Measurements from ENCODE around the gene NR2F1-AS1.
"Not testable (repeated sequence)": the region's sequence is repeated elsewhere in the genome, so short reads cannot be mapped to it uniquely, and the experiment has no call there.

NR2F1-AS1 gene

GRCh38 chr5:93517828-93518227 is 63.2 kb downstream of the NR2F1-AS1 start:
- DNase-seq (ENCODE audit: low spot score) = no peak

DNA sequence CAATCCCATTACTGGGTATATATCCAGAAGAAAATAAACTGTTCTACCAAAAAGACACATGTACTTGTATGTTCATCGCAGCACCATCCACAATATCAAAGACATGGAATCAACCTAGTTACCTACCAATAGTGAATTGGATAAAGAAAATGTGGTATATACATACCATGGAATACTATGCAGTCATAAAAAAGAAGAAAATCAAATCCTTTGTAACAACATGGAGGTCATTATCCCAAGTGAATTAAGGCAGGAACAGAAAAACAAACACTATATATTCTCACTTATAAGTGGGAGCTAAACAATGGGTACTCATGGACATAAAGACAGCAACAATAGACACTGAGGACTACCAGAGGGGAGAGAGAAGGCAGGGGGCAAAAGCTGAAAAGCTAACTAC is 67.7 kb downstream of the NR2F1-AS1 start:
- DNase-seq (ENCODE audit: low spot score) = no peak

DNA sequence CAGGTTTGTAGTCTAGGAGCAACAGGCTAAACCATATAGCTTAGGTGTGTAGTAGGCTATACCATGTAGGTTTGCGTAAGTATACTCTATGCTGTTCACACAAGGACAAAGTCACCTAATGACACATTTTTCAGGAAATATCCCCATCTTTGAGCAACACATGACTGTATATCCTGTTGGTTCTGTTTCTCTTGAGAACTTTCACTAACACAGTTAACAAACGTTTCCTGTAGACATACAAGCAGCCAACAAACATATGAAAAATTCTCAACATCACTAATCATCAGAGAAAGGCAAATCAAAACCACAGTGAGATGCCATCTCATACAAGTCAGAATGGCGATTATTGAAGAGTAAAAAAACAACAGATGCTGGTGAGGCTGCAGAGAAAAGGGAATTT is 68.2 kb downstream of the NR2F1-AS1 start:
- no peak for DNase-seq (ENCODE audit: low spot score)

GRCh38 chr5:93511445-93511844 is 69.6 kb downstream of the NR2F1-AS1 start:
- no peak for DNase-seq (ENCODE audit: low spot score)

DNA sequence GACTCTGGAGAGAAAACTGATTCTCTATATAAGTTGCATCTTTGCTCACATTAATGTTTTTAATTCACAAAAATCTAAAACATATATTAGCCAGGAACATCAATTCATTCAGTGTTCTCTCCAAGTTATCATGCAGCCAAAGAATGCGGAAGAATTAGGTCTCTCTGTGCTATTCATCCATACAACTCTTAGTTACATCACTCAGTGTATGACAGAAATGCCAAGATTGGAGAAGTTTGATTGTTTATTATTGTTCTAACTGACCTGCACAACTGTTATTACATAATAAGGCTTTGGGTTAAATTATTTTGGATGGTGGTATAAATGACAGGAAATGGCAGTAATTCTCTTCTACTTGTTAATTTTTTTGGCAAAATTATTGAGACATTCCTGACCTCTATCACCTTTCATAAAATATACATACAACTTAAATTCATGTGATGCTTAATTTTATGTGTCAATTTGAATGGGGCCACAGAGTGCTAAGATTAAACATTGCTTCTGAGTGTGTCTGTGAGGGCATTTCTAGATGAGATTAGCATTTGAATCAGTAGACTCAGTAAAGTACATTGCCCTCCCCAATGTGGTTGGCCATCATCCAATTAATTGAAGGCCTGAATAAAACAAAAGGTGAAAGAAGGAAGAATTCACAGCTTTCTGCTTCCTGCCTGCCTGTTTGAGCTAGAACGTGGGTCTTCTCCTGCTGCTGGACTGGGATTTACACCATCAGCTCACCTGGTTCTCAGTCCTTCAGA is 70.2 kb downstream of the NR2F1-AS1 start:
- peak; percentile 8 for DNase-seq (ENCODE audit: low spot score)

DNA sequence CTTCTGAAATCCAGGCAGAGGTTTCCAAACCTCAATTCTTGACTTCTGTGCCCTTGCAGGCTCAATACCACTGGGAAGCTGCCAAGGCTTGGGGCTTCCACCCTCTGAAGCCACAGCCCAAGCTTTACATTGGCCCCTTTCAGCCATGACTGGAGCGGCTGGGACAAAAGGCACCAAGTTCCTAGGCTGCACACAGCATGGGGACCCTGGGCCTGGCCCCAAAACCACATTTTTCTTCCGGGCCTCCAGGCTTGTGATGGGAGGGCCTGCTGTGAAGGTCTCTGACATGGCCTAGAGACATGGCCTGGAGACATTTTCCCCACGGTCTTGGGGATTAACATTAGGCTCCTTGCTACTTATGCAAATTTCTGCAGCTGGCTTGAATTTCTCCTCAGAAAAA is 75.5 kb downstream of the NR2F1-AS1 start:
- not testable (repeated sequence) for DNase-seq (ENCODE audit: low spot score)

DNA sequence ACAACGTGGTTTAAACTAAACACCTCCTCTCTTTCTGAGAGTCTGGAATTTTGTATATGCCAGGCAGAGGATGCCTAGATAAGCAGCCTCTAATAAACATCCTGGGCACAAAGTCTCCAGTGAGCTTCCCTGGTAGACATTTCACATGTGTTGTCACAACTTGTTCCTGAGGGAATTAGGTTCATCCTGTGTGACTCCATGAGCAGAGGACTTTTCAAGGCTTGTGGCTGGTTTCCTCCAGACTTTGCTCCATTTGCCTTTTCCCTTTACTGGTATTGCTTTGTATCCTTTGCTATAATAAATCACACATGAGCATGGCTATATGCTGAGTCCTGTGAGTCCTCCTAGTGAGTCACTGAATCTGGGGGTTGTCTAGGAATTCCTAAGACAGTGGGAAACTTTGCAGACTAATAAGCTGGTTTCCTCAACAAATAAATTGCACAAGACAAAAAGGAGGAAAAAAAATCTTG is 77.4 kb downstream of the NR2F1-AS1 start:
- no peak for DNase-seq (ENCODE audit: low spot score)

DNA sequence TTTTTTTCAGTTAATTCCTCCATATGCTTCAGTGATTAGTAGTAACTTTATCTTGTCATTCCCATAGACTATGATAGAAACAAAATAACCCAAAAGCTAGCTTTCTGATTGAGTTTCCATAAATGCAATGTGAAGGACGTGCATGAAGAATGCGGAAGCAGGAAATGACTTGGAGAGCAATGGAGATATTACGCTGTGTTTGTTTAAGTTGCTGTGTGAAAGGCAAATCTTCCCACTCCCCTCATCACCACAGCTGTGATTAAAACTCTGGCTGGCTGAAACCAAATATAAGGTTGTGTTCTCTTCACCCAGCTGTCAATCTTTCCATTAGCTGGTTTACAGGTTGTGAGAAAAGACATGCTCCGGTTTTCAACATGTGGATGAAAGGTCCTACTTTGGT is 83.9 kb downstream of the NR2F1-AS1 start:
- DNase-seq (ENCODE audit: low spot score) = no peak

GRCh38 chr5:93479982-93480509 is 101.0 kb downstream of the NR2F1-AS1 start:
- no peak for DNase-seq (ENCODE audit: low spot score)

DNA sequence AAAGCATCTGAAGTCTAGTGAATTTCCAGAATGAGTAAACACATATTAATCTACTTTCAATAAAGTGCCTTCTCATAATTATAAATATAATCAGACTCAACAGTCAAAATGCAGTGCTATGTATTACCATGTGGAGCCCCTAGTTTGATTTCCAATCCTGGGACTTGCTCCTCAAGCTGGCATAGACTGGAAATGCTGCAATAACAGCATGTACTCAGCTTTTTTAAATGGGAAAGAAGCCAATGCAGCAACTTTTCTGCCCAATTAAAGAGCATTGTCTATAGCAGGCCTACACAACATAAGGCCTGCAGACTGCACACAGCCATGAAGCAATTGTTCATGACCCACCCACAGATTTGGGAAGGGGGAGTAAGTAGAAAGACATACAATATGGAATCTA is 103.2 kb downstream of the NR2F1-AS1 start:
- DNase-seq (ENCODE audit: low spot score) = no peak

DNA sequence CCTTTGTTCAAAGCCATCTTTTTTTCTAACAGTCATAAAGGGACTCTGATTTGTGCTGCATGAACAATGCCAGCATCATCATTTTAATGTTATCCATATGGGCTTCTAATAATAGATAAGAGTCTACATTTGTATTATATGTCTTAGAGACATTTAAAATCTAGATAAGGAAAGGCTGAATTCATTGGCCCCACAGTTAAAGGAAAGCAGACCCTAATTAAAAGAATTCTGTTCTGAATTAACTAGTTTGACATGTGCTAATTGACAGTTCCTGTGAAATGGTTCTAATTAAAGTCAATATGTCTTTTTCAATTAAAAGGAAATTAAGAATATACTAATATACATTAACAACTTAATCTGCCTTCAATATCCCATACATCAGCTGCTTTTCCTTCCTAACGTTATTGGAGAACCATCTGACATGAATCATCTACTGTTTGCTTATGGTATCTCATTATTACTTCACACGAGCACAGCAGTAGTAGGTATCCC is 104.7 kb downstream of the NR2F1-AS1 start:
- no peak for DNase-seq (ENCODE audit: low spot score)

- no peak for DNase-seq (ENCODE audit: low spot score)
Measured at GRCh38 chr5:93462916-93463315, 118.1 kb downstream of the NR2F1-AS1 start.

GRCh38 chr5:93461756-93462155 is 119.3 kb downstream of the NR2F1-AS1 start:
- no peak for DNase-seq (ENCODE audit: low spot score)

- DNase-seq (ENCODE audit: low spot score) = no peak
Measured at GRCh38 chr5:93460286-93460685, 120.7 kb downstream of the NR2F1-AS1 start.

DNA sequence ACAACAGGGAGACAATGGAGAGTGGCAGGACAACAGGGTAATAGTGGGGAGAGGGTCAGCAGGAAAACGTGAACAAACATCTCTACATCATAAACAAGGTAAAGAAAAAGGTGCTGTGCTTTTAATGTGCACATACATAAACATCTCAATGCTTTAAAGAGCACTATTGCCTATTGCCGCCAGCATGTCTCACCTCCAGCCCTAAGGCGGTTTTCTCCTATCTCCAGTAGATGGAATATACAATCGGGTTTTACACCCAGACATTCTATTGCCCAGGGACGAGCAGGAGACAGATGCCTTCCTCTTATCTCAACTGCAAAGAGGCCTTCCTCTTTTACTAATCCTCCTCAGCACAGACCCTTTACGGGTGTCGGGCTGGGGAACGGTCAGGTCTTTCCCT is 124.2 kb downstream of the NR2F1-AS1 start:
- not testable (repeated sequence) for DNase-seq (ENCODE audit: low spot score)

DNA sequence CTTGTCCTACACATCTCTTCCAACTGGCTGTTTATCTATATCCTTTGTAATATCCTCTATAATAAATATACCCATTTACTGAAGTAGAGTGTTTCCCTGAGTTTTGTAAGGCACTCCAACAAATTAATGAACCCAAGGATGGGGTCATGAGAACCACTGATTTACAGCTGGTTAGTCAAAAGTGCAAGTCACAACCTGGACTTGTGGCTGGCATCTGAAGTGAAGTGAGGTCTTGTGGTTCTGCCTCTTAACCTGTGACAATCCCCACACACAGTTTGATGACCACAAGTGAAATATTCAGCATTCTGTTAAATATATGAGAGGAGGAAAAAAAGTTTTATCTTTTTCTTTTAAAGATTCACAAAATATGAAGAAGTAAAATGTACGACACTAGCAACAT is 126.1 kb downstream of the NR2F1-AS1 start:
- DNase-seq (ENCODE audit: low spot score) = no peak

- no peak for DNase-seq (ENCODE audit: low spot score)
Measured at GRCh38 chr5:93452255-93452654, 128.8 kb downstream of the NR2F1-AS1 start.

DNA sequence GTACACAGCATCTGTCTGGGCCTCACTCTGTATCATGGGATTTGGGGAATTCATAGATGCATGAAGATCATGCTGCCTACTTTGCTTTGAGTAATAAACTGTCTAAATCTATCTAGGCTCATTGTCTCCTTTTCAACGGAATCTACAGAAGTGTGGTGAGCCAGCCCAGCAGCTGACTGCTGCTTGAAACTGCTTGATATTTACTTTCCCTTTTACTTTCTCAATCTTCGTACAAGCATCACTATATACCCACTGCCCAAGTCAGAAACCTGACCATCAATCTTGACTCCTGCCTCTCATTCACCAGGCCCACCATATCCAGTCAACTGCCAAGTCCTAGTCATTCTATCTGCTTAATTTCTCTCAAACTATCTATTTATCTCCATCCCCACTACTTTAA is 142.9 kb downstream of the NR2F1-AS1 start:
- no peak for DNase-seq (ENCODE audit: low spot score)

DNA sequence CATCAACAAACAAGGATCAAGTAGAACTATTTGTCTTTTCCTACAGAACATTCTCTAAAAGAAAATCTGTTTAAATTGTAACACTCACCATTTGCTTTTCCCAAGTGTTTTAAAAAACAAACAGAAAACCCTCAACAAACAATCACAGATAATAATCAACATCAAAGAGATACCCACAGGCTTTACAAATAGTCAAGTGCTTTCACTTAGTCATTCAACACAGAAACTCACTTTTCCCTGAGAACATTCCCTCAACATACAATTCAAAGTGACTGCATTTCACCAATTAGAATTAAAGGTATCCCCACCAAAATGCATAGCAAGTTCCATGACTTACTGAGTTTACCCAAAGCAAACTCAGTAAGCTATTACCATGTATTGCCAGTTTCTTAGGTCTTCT is 144.9 kb downstream of the NR2F1-AS1 start:
- no peak for DNase-seq (ENCODE audit: low spot score)

DNA sequence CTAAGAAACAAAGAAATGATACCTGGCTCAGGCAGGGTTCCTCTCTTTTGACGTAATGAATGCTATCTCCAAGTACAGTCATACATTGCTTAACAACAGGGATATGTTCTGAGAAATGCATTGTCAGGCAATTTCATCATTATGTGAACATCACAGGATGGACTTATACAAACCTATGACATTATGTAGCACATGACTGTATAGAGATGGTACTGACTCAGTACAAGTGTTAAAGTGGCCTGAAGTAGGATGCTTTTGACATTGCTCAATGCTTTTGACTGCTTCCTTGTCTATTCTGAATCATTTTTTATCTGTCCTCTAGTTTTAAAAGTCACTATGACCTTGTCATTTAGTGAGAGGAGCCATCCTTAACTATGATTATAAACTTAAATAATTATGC is 147.6 kb downstream of the NR2F1-AS1 start:
- no peak for DNase-seq (ENCODE audit: low spot score)

- DNase-seq (ENCODE audit: low spot score) = no peak
Measured at GRCh38 chr5:93431250-93431649, 149.8 kb downstream of the NR2F1-AS1 start.

GRCh38 chr5:93430673-93431199 is 150.3 kb downstream of the NR2F1-AS1 start:
- DNase-seq (ENCODE audit: low spot score) = no peak

DNA sequence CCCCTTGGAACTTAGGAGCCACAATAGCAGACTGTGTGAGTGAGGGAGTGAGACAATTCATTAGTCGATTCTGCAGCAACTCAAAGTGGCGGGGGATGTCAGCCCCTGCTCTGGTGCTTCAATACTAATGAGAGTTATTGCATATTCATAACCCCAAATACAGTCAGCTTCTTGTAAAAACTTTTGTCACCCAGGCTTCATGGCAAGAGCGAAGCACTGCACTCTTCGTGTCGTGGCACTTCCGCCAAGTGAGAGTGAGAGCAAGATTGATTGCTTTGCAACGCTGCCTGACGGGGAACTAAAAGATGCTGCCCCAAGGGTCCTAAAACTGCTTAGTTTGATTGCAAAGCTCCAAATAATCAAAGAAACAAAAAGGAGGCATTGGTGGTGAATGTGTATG is 150.9 kb downstream of the NR2F1-AS1 start:
- peak; percentile 7 for DNase-seq (ENCODE audit: low spot score)

DNA sequence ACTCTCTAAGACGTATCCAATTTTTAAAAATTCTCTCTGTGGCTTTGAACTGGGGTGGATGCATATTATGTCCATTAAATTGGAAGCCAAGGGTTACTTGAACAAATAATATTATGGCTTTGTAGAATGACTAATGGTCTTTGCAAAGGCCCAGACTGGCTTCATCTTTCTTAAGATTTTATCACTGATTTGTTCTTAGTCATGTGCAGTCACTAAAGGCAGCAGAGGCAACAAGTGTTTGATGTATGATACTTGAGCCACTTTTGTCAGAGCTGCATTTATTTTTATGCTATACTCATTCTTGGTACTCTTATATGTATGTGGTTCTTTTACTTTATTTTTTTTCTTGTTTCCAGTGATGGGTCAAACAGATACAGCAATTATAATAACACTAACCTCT is 152.2 kb downstream of the NR2F1-AS1 start:
- no peak for DNase-seq (ENCODE audit: low spot score)

All from Ammon's horn (tissue), 1 donor.